Panc1 (cell line): Measurements from ENCODE around the gene ATP6V0B. TPM values are rescaled to one million over a fixed set of nuclear protein-coding genes. Genes with fewer than 3 reads are reported as not detected.
A peak's percentile ranks its signal among the peaks of the same experiment; 100 is the strongest.

Experiments
- ATAC-seq: fragments of 200-7000 bp; cut with Tn5 transposase; 2 replicates; pipeline ENCODE4 v1.9.1; 2020; ENCODE audit warnings: mild to moderate bottlenecking, moderate library complexity
- BruUV-seq: library from RNA; stranded (reverse); fragments of 400-500 nt; replicated peaks from 2 replicates; lab custom pipeline; 2021; lab: Mats Ljungman, UMichigan
- CTCF ChIA-PET: fragments of 300-600 bp; sonication (Branson Sonifier 250); formaldehyde crosslinking; loops from one replicate; lab custom pipeline; 2022; ENCODE audit warnings: antibody characterized with exemption; lab: Charles Lee
- POLR2A ChIA-PET: fragments of 300-600 bp; sonication (Branson Sonifier 250); formaldehyde crosslinking; loops from one replicate; lab custom pipeline; 2022; ENCODE audit warnings: antibody characterized with exemption; lab: Charles Lee
- DNase-seq: peaks from one replicate; pipeline ENCODE4 v3.0.0-alpha.2; 2010; ENCODE audit warnings: low read depth, low spot score
- H3K27ac ChIP-seq: 2 replicates; pipeline ENCODE4 v1.5.1; 2011; ENCODE audit warnings: mild to moderate bottlenecking, low read length, inconsistent platforms
- H3K27me3 ChIP-seq: fragments of 200-500 bp; sonication (Bioruptor generic); 2 replicates; pipeline ENCODE4 v1.6.0; 2014; ENCODE audit warnings: low read length, inconsistent platforms; ENCODE audit not compliant: control insufficient read depth, insufficient read depth
- H3K36me3 ChIP-seq: fragments of 200-500 bp; sonication (Bioruptor generic); 2 replicates; pipeline ENCODE4 v1.5.1; 2014; ENCODE audit warnings: inconsistent platforms, mild to moderate bottlenecking, low read length, moderate library complexity; ENCODE audit not compliant: control insufficient read depth, insufficient read depth
- H3K4me1 ChIP-seq: 2 replicates; pipeline ENCODE4 v1.5.1; 2011; ENCODE audit warnings: inconsistent platforms, mild to moderate bottlenecking, low read length, moderate library complexity; ENCODE audit not compliant: control insufficient read depth, insufficient read depth
- H3K4me3 ChIP-seq, 2 experiments: 2 replicates each; pipeline ENCODE4 v1.5.1; 2011 to 2012; ENCODE audit warnings: low read depth in 2 of 2, low read length in 2 of 2, mild to moderate bottlenecking in 2 of 2, inconsistent platforms in 1 of 2, moderate library complexity in 1 of 2
- H3K9me3 ChIP-seq: fragments of 200-500 bp; sonication (Bioruptor generic); 2 replicates; pipeline ENCODE4 v1.5.1; 2014; ENCODE audit warnings: low read depth, mild to moderate bottlenecking, inconsistent platforms, low read length, moderate library complexity; ENCODE audit not compliant: control insufficient read depth, insufficient read depth
- POLR2AphosphoS5 ChIP-seq: IDR thresholded peaks from 2 replicates; pipeline ENCODE4 v1.6.1; 2012; ENCODE audit warnings: mild to moderate bottlenecking, low read depth, low read length, moderate library complexity
- SIN3A ChIP-seq: IDR thresholded peaks from 2 replicates; pipeline ENCODE4 v1.6.1; 2012; ENCODE audit warnings: low read depth, mild to moderate bottlenecking, low read length, moderate library complexity, borderline replicate concordance; ENCODE audit not compliant: insufficient read depth
- TCF7L2 ChIP-seq: IDR thresholded peaks from 2 replicates; pipeline ENCODE4 v1.6.1; 2011; ENCODE audit warnings: mild to moderate bottlenecking, low read depth, low read length, inconsistent platforms
- in situ Hi-C: cut with HindIII; loops from 2 replicates; pipeline ENCODE4 v1.10.0; 2016; ENCODE audit warnings: low sequenced_read_pairs, low pct_unique_long_range_greater_than_20kb
- intact Hi-C: fragments of 100-400 bp; cut with micrococcal nuclease; formaldehyde crosslinking; loops from one replicate; pipeline ENCODE4 v1.10.0; 2022; ENCODE audit not compliant: unreplicated experiment
- total RNA-seq: library from RNA; stranded (reverse); gene quantifications from one replicate; pipeline ENCODE4 v1.2.1, GENCODE V29; 2021; ENCODE audit not compliant: unreplicated experiment
- TF ChIP-seq, protein P1 (sequence below): fragments of 450-650 bp; IDR thresholded peaks from 2 replicates; pipeline ENCODE4 v1.5.1; 2017; ENCODE audit warnings: mild to moderate bottlenecking
- TF ChIP-seq, protein P2 (sequence below), 2 experiments: IDR thresholded peaks; 2 replicates each; pipeline ENCODE4 v1.6.1; 2011 to 2012; ENCODE audit warnings: low read depth in 2 of 2, control low read depth in 1 of 2, low read length in 1 of 2, mild to moderate bottlenecking in 1 of 2, moderate library complexity in 1 of 2; ENCODE audit not compliant: insufficient read depth in 1 of 2

The ATP6V0B gene
- total RNA-seq, 1 experiment from 2014 or later, result 134 TPM

DNA sequence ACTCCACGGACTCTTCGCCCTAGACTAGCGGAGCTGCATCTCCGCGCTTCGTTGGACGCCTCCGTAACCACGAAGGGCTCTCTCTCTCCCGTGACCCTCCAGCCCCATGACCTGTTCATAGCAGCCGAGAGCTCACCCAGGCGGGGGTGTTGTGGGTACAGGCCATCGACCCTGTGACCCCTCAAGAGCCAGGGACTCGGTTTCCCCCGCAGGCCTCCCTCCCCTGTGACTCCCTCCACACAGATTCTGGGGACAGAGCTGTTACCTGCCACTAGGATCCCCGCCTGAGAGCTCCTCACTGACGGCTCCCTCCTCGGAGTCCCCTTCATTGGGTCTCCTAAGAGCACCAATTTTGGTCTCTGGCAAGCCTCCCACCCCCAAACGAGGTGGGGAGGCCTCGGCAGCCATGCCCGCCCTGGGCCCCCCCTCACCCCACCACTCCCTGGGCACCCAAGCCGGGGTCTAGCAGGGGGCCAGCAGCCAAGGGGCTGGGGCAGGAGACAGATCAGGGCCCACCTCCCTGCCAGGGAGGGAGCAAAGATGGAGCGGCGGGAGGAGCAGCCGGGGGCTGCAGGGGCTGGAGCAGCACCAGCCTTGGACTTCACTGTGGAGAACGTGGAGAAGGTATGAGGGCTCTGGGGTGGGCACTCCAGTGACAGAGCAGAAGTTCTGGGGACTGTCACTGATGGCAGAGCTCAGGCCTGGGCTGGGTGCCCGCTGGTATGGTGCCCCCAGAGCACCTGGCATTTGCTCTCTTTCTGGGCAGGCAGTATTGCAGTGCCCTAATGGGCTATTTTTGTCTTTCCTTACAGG is 27.5 kb upstream of the ATP6V0B start:
- in situ Hi-C loops (loop anchor here (25.0 kb wide), 1 partner anchor 185 kb away; no protein-coding TSS in a partner anchor), intact Hi-C loops (no loop called here)
- H3K4me3 ChIP-seq, result peak overlapping the region; percentile 79 to 88
- ChIA-PET POLR2A (no interaction called here), CTCF (interaction anchor here (2.2 kb wide), 1 partner anchor 184 kb away, joined by 10 read pairs; no protein-coding TSS in a partner anchor)
- H3K27ac ChIP-seq, result peak overlapping the region; percentile 96
- H3K27me3 ChIP-seq, result no peaks in the 10 kb centered on the region
- peaks cover 4% of the 10 kb centered on the region; the same call in 1 of the 2 replicates for H3K36me3 ChIP-seq
- DNase-seq (no peak), ATAC-seq (peak; percentile 43)
- no peak for TF ChIP-seq POLR2AphosphoS5
- TF ChIP-seq, protein P1, sequence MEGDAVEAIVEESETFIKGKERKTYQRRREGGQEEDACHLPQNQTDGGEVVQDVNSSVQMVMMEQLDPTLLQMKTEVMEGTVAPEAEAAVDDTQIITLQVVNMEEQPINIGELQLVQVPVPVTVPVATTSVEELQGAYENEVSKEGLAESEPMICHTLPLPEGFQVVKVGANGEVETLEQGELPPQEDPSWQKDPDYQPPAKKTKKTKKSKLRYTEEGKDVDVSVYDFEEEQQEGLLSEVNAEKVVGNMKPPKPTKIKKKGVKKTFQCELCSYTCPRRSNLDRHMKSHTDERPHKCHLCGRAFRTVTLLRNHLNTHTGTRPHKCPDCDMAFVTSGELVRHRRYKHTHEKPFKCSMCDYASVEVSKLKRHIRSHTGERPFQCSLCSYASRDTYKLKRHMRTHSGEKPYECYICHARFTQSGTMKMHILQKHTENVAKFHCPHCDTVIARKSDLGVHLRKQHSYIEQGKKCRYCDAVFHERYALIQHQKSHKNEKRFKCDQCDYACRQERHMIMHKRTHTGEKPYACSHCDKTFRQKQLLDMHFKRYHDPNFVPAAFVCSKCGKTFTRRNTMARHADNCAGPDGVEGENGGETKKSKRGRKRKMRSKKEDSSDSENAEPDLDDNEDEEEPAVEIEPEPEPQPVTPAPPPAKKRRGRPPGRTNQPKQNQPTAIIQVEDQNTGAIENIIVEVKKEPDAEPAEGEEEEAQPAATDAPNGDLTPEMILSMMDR, result no peak
- TF ChIP-seq, protein P2, sequence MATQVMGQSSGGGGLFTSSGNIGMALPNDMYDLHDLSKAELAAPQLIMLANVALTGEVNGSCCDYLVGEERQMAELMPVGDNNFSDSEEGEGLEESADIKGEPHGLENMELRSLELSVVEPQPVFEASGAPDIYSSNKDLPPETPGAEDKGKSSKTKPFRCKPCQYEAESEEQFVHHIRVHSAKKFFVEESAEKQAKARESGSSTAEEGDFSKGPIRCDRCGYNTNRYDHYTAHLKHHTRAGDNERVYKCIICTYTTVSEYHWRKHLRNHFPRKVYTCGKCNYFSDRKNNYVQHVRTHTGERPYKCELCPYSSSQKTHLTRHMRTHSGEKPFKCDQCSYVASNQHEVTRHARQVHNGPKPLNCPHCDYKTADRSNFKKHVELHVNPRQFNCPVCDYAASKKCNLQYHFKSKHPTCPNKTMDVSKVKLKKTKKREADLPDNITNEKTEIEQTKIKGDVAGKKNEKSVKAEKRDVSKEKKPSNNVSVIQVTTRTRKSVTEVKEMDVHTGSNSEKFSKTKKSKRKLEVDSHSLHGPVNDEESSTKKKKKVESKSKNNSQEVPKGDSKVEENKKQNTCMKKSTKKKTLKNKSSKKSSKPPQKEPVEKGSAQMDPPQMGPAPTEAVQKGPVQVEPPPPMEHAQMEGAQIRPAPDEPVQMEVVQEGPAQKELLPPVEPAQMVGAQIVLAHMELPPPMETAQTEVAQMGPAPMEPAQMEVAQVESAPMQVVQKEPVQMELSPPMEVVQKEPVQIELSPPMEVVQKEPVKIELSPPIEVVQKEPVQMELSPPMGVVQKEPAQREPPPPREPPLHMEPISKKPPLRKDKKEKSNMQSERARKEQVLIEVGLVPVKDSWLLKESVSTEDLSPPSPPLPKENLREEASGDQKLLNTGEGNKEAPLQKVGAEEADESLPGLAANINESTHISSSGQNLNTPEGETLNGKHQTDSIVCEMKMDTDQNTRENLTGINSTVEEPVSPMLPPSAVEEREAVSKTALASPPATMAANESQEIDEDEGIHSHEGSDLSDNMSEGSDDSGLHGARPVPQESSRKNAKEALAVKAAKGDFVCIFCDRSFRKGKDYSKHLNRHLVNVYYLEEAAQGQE (IDR thresholded peaks at IDR 0.05; ENCODE audit: insufficient read depth in 1 of 2, low read depth in 2 of 2, low read length in 1 of 2), result no peak
- TF ChIP-seq TCF7L2, result no peak
- TF ChIP-seq SIN3A, result no peak
- peaks cover 16% of the 10 kb centered on the region for H3K4me1 ChIP-seq
- BruUV-seq, result TSS peak; percentile 70
- no peaks in the 10 kb centered on the region for H3K9me3 ChIP-seq

DNA sequence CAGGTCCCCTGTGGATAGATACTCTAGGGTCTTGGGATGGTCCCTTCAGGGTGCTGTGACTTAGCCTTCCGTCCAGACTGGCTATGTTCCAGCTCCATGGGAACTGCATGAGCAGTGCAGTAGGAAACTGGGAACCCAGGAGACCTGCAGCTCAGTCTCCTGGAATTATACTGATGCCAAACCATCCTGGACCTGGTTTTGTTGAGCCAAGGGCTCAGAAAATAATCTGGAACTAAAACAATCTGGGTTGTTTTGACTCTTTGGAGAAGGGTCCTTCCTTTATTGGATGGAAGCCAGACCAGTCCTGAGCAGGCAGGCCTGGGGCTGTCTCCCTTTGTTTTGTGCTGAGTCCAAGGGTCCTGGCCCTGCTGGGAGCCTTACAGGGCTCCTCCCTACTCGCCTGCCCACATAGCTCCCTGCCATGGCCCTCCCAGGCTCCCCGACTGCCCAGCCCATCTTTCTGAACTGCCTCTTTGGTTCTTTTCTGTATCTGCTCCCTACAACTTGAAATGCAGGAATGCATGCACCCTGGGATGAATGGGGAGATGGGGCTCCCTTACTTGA is 26.8 kb upstream of the ATP6V0B start:
- BruUV-seq, result no TSS peak
- peaks cover 16% of the 10 kb centered on the region for H3K4me1 ChIP-seq
- peaks cover 4% of the 10 kb centered on the region; the same call in 1 of the 2 replicates for H3K36me3 ChIP-seq
- TF ChIP-seq TCF7L2 (no peak), POLR2AphosphoS5 (no peak), SIN3A (no peak)
- TF ChIP-seq, protein P2 (IDR thresholded peaks at IDR 0.05; ENCODE audit: insufficient read depth in 1 of 2, low read depth in 2 of 2, low read length in 1 of 2), result no peak
- TF ChIP-seq, protein P1, result no peak
- POLR2A ChIA-PET, result no interaction called here
- DNase-seq (no peak), ATAC-seq (no peak)
- intact Hi-C loops, result no loop called here
- no peaks in the 10 kb centered on the region for H3K9me3 ChIP-seq
- H3K4me3 ChIP-seq, result peak overlapping the region; percentile 79 to 88
- CTCF ChIA-PET, result no interaction called here
- no peaks in the 10 kb centered on the region for H3K27me3 ChIP-seq
- in situ Hi-C loops, result loop anchor here (25.0 kb wide), 1 partner anchor 186 kb away; no protein-coding TSS in a partner anchor
- peak overlapping the region; percentile 96 for H3K27ac ChIP-seq
